Stimulated activated CD4-positive, alpha-beta T cell treated with anti-CD3 and anti-CD28 coated beads, Interleukin-15, amount 100 ng/mL, for 1 hour (primary cell): ENCODE data around the gene ZNF644.
A peak's percentile ranks its signal among the peaks of the same experiment; 100 is the strongest.
"Not testable (repeated sequence)": the region's sequence is repeated elsewhere in the genome, so short reads cannot be mapped to it uniquely, and the experiment has no call there.

Experiments used
- DNase-seq, 2 donors: peaks; one replicate each; pipeline ENCODE4 v3.0.0-alpha.2; 2020; ENCODE audit warnings: low read depth in 1 of 2, low spot score in 1 of 2

ZNF644 gene

DNA sequence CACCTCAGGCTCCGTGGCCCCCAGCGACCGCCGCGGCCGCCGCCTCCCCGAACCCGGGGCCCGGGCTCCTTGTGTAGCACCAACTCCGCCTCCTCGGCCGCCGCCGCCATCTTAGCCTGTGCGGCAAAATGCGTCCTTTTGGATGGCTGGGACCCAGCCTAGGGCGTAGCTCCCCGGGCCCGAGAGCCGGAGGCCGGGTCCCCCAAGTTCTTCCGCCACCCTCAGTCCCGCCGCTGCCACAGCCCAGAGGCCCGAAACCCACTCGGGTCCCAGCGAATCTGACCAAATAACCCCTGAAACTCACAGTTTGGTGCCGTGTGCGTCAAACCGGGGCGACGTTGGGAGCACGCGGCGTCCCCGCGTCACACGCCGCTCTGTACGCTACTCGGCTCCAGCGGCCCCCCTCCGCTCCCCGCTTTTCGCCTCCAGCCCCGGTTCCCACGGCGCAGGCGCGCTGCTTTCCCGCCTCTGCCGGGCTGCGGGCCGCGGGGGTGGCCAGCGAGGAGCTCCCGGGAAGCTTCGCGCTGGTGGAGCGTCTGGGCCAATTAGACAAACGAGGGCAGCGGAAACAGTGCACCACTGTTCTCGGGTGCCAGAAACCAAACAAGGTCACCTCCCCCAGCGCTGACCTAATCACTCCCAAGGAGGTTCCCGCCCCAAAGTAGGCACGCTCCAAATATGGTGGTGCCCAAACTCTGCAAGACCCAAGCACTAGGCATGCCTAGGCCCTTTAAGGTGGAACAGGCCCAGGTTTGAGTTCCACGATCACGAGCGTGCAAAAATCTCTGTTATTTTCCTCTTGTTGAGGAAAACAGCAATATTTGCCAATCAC lies at the start of gene ZNF644:
ZNF644 (minus strand) TSS at position 350 of the 832 bp plus-strand sequence. CDS start 39,682 bp downstream, outside the sequence.
- DNase-seq, result peak; percentile 76 to 83

GRCh38 chr1:91070298-91070697 lies 48.5 kb upstream of the ZNF644 start:
- DNase-seq, result no peak

- DNase-seq, result no peak
Observed at GRCh38 chr1:91066538-91066937, 44.7 kb upstream of the ZNF644 start.

- no peak for DNase-seq
Observed at GRCh38 chr1:91065337-91065736, 43.5 kb upstream of the ZNF644 start.

- not testable (repeated sequence) for DNase-seq
Observed at GRCh38 chr1:91063403-91063802, 41.6 kb upstream of the ZNF644 start.

- DNase-seq, result no peak
Observed at GRCh38 chr1:91059157-91059556, 37.3 kb upstream of the ZNF644 start.

DNA sequence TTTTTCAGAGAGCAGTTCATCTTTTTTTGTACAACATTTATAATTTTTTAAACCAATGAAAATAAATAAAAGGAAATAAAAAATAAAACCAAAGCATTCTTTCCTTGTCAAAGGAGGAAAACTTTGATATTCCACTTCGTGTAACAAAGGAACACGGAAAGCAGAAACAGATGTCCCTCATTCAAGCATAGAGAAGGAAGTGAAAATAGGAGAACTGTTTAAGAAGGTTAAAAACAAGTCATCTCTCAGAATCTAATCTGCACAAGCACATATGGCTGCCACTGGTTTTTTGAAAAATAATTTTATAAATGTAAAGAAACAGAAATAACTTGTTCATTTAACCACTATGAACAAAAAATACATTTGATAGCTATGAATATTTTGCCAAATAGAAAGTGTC lies 35.9 kb upstream of the ZNF644 start:
- no peak for DNase-seq

DNA sequence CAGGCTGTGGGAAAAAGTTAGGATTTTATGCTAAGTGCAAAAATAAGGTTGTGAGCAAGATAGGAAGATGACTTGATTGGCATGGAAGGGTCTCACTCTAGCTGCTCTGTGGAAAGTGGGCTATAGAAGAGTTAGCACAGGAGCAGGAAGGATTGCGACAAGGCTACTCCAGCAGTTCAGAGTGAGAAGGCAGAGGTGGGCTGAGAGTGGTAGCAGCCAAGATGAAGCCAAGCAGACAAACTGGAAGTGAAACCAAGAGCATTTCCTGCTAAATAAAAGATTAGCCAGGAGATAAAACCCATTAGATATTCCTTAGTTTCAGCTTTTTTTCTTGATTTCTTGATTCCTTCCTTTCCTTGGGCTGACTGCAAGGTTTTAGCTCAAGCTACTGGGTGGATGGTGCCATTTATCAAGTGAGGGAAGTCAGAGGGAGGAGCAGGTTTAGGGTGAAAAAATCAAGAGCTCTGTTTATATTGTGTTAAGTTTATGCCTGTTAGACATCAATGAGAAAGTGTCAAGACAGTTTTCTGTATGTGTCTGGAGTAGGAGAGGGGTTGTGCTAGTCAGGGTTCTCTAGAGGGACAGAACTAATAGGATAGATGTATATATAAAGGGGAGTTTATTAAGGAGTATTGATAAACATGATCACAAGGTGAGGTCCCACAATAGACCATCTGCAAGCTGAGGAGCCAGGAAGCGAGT lies 33.1 kb upstream of the ZNF644 start:
- DNase-seq, result no peak

DNA sequence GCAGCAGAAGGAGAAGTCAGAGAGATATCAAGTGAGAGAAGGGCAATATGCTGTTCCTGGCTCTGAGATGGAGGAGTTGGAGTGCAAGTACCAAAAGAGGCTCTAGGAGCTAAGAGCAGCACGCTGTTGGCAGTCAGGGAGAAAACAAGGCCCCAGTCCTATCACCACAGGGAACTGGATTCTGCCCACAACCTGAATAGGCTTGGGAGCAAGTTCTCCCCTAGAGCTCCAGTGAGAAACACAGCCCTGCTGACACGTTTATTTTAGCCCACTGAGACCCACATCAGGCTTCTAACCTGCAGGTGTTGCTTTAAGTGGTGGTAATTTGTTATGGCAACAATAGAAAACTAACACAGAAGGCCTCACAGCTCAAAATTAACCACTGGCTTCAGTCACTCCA lies 31.8 kb upstream of the ZNF644 start:
- no peak for DNase-seq

- DNase-seq, result not testable (repeated sequence)
Observed at GRCh38 chr1:91049551-91049950, 27.7 kb upstream of the ZNF644 start.

DNA sequence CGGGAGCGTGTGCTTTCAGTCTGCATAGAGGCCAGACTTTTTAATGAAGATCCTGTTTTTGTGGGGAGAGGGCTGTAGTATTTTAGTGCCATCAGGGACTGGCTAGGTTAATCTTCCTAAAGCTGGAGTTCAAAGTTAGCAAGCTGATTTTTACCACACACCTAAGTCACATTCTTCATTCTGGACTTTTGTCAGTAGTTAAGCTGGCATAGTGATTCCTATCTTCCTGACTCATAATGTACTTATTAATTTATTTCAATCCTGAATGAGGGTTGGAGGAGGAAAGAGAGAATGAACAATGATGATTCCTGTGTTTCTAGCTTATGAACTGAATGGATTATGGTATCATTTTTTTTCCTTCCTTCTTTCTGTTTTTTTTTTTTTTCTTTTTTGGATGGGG lies 24.9 kb upstream of the ZNF644 start:
- no peak for DNase-seq

- DNase-seq, result no peak
Observed at GRCh38 chr1:91045284-91045683, 23.4 kb upstream of the ZNF644 start.

DNA sequence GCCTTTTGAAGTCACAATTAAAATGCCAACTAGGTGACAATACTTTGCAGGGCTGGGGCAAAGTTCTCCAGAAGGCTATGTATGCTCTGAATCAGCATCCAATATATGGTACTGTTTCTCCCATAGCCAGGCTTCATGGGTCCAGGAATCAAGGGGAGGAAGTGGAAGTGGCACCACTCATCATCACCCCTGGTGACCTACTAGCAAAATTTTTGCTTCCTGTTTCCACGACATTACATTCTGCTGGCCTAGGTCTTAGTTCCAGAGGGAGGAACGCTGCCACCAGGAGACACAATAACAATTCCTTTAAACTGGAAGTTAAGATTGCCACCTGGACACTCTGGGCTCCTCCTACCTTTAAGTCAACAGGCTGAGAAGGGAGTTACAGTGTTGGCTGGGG lies 22.9 kb upstream of the ZNF644 start:
- not testable (repeated sequence) for DNase-seq

DNA sequence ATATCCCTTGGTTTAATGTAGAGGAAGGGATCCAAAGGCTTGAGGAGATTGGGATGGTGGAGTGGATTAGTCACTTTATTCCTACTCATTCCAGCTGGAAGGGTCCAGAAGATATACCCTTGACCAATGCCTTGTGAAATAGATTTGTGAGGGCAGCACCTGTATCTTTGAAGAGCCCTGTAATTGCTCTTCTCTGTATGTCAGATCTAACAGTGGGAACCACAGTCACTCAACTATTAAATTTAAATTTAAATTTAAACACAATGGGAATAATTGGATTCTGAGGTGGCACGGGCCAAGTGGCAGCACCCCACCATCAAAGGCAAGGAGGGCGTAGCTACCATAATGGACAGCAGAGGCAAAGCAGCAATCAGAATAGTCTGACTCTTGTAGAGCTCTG lies 20.5 kb upstream of the ZNF644 start:
- DNase-seq, result not testable (repeated sequence)

DNA sequence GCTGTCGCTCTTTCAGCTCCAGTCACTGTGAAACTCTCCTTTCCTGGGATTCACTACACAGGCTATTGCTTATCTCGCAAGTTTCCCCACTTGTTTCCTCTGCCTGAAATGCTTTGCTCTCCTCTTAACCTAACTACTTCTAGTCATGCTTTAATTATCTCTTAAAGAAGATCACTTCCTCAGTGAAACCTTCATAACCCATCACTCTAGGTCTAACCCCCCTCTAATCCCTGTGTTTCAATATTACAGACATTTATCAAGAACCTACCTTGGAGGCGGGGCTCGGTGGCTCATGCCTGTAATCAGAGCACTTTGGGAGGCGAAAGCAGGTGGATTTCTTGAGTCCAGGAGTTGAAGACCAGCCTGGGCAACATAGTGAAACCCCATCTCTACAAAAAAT lies 16.7 kb upstream of the ZNF644 start:
- DNase-seq, result no peak

DNA sequence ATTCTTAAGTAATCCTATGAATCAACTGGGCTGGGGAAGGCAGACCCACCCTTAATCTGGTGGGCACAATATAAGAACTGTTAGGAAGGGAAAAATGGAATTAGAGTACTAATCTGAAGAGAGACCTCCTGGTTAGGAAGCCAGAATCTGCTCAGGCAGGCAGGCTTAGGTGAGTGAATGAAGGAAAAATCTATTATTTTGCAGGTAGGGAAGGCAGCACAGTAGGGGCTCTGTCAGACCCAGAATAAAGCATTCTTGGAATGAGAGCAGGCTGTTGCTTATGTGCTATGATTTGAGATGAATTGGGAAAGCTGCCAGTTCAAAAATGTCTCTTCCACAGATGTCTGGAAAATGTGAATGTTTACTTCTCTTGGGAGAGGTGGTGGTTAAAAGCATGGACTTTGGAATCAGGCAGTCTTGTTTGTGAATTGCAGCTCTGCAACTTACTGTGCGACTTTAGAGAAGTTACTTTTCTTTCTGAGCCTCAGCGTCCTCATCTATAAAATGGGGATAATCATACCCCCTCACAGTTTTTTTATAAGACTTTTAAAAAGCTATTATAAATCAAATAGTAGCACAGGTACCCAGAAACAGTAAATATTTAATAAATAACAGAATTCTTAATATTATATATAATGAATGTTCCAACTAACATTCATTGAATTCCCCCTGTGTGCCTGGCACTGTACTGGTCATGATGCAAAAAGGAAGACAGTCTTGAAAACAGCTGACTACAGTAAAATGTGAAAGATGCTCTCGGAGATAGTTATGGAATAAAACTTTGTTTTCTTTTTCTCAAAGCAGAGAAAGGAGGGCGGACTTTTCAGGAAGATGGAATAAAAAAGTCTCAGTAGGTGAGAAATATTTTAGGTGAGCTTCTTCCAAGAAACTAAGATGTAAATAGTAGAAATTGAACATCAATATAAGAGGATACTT lies 15.3 kb upstream of the ZNF644 start:
- no peak for DNase-seq

GRCh38 chr1:91032349-91032748 lies 10.5 kb upstream of the ZNF644 start:
- no peak for DNase-seq

- no peak for DNase-seq
Observed at GRCh38 chr1:91031081-91031480, 9.2 kb upstream of the ZNF644 start.

GRCh38 chr1:91026777-91027176 lies 4.9 kb upstream of the ZNF644 start:
- DNase-seq, result no peak

DNA sequence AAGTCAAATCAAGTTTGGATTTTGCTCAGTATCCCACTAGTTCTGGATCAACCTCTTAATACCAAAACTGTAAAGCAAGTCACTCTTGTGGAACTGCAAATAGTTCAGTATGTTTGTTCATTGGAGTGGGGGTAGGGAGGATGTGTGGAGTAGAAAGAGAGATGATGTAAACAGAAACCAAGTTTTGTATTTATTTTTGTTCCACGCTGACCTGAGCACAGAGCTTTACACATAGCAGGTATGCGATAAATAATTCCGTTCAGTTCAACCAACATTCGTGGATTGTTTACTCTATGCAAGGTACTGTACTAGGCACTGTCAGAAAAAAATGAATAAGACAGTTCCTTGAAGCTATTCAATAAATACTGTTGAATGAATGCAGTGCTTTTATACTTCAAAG lies 4.5 kb upstream of the ZNF644 start:
- no peak for DNase-seq

DNA sequence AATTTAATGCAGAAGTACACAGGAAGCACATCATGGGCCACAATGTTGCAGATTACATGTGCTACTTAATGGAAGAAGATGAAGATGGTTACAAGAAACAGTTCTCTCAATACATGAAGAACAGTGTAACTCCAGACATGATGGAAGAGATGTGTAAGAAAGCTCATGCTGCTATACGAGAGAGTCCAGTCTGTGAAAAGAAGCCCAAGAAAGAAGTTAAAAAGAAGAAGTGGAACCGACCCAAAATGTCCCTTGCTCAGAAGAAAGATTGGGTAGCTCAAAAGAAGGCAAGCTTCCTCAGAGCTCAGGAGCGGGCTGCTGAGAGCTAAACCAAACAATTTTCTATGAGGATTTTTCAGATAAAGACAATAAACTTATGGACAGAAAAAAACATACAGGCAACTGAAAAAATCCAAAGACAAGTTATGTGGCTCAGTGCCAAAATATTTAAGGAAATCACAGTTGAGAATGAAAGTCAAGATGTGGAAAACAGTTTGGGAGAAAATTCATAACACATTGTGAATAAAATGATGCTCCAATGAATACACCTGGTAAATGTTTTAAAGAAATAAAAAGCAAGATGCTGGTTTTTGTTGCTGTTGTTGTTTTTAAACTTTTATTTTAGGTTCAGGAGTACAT lies 2.8 kb upstream of the ZNF644 start:
- DNase-seq, result no peak
